Skeletal muscle tissue (tissue), 4 donors: Measurements from ENCODE around the gene KCNJ12. TPM values are rescaled to one million over a fixed set of nuclear protein-coding genes. Genes with fewer than 3 reads are reported as not detected.

Experiments used
- H3K27ac ChIP-seq: one replicate; pipeline ENCODE4 v1.7.0; 2013; ENCODE audit warnings: mild to moderate bottlenecking, low read depth, low read length, inconsistent platforms
- H3K27me3 ChIP-seq, 3 donors: one replicate each; pipeline ENCODE4 v1.7.0; 2013; ENCODE audit warnings: low read length in 3 of 3; ENCODE audit not compliant: control insufficient read depth in 3 of 3, insufficient read depth in 3 of 3
- H3K36me3 ChIP-seq, 3 donors: one replicate each; pipeline ENCODE4 v1.7.0; 2013; ENCODE audit warnings: low read length in 3 of 3; ENCODE audit not compliant: control insufficient read depth in 3 of 3, insufficient read depth in 3 of 3
- H3K4me1 ChIP-seq, 3 donors: one replicate each; pipeline ENCODE4 v1.7.0; 2013; ENCODE audit warnings: low read length in 3 of 3, mild to moderate bottlenecking in 3 of 3; ENCODE audit not compliant: control insufficient read depth in 3 of 3, insufficient read depth in 3 of 3
- H3K4me3 ChIP-seq, 3 donors: one replicate each; pipeline ENCODE4 v1.7.0; 2013; ENCODE audit warnings: low read length in 3 of 3
- H3K9ac ChIP-seq, 3 donors: one replicate each; pipeline ENCODE4 v1.7.0; 2013; ENCODE audit warnings: low read length in 3 of 3, mild to moderate bottlenecking in 3 of 3, moderate library complexity in 2 of 3, low read depth in 1 of 3
- H3K9me3 ChIP-seq, 3 donors: one replicate each; pipeline ENCODE4 v1.7.0; 2013; ENCODE audit warnings: low read length in 3 of 3; ENCODE audit not compliant: control insufficient read depth in 3 of 3
- total RNA-seq: library from RNA; depleted of rRNA; stranded (reverse); fragments of >200 nt; gene quantifications from one replicate; pipeline ENCODE4 v1.2.3, GENCODE V29; 2014
- donor health status: Osteomylitis.

KCNJ12 gene
- total RNA-seq, 1 donor from 2014 or later, result 14.6 TPM

- Histone ChIP-seq H3K36me3 (no peaks in the 10 kb centered on the region), H3K9me3 (no peaks in the 10 kb centered on the region), H3K27ac (no peak overlapping the region), H3K4me1 (peaks cover 26 to 41% (median 32%) of the 10 kb centered on the region in 3 donors), H3K4me3 (no peak overlapping the region), H3K27me3 (no peaks in the 10 kb centered on the region), H3K9ac (no peak overlapping the region)
Observed at GRCh38 chr17:21368545-21369246, 7.5 kb upstream of the KCNJ12 start.

- H3K27ac ChIP-seq, result peak overlapping the region; percentile 88
- no peaks in the 10 kb centered on the region for H3K27me3 ChIP-seq
- H3K4me3 ChIP-seq, result no peak overlapping the region
- H3K9ac ChIP-seq, result peak overlapping the region; percentile 46 to 82 (median 77)
- H3K36me3 ChIP-seq, result no peaks in the 10 kb centered on the region
- no peaks in the 10 kb centered on the region for H3K9me3 ChIP-seq
- peaks cover 26 to 41% (median 32%) of the 10 kb centered on the region in 3 donors for H3K4me1 ChIP-seq
Observed at GRCh38 chr17:21369395-21369794, 6.8 kb upstream of the KCNJ12 start.

GRCh38 chr17:21370430-21370829, 5.7 kb upstream of the KCNJ12 start:
- Histone ChIP-seq H3K27ac (peak overlapping the region; percentile 88), H3K9me3 (no peaks in the 10 kb centered on the region), H3K36me3 (no peaks in the 10 kb centered on the region), H3K9ac (peak overlapping the region; percentile 46 to 82 (median 77)), H3K4me3 (peak overlapping the region in 1 of 3 donors; percentile 19), H3K27me3 (no peaks in the 10 kb centered on the region), H3K4me1 (peaks cover 26 to 41% (median 32%) of the 10 kb centered on the region in 3 donors)

- Histone ChIP-seq H3K4me1 (peaks cover 30 to 47% (median 37%) of the 10 kb centered on the region in 3 donors), H3K9ac (peak overlapping the region in 2 of 3 donors; percentile 40 to 46), H3K27ac (peak overlapping the region; percentile 88), H3K4me3 (no peak overlapping the region), H3K27me3 (no peaks in the 10 kb centered on the region), H3K36me3 (no peaks in the 10 kb centered on the region), H3K9me3 (no peaks in the 10 kb centered on the region)
Observed at GRCh38 chr17:21371511-21372081, 4.6 kb upstream of the KCNJ12 start.

- Histone ChIP-seq H3K9me3 (no peaks in the 10 kb centered on the region), H3K9ac (no peak overlapping the region), H3K4me3 (no peak overlapping the region), H3K36me3 (no peaks in the 10 kb centered on the region), H3K4me1 (peaks cover 30 to 52% (median 41%) of the 10 kb centered on the region in 3 donors), H3K27me3 (no peaks in the 10 kb centered on the region), H3K27ac (no peak overlapping the region)
Observed at GRCh38 chr17:21372256-21372954, 3.8 kb upstream of the KCNJ12 start.

- Histone ChIP-seq H3K27me3 (no peaks in the 10 kb centered on the region), H3K4me3 (no peak overlapping the region), H3K36me3 (no peaks in the 10 kb centered on the region), H3K27ac (no peak overlapping the region), H3K9ac (no peak overlapping the region), H3K4me1 (peaks cover 35 to 58% (median 47%) of the 10 kb centered on the region in 3 donors), H3K9me3 (no peaks in the 10 kb centered on the region)
Observed at GRCh38 chr17:21373036-21373435, 3.1 kb upstream of the KCNJ12 start.

- H3K27ac ChIP-seq, result no peak overlapping the region
- no peaks in the 10 kb centered on the region for H3K9me3 ChIP-seq
- H3K27me3 ChIP-seq, result no peaks in the 10 kb centered on the region
- peaks cover 43 to 63% (median 55%) of the 10 kb centered on the region in 3 donors for H3K4me1 ChIP-seq
- H3K4me3 ChIP-seq, result no peak overlapping the region
- no peak overlapping the region for H3K9ac ChIP-seq
- H3K36me3 ChIP-seq, result no peaks in the 10 kb centered on the region
Observed at GRCh38 chr17:21373696-21374440, 2.3 kb upstream of the KCNJ12 start.

GRCh38 chr17:21374441-21375161, 1.6 kb upstream of the KCNJ12 start:
- no peak overlapping the region for H3K27ac ChIP-seq
- H3K9me3 ChIP-seq, result no peaks in the 10 kb centered on the region
- H3K4me3 ChIP-seq, result no peak overlapping the region
- no peak overlapping the region for H3K9ac ChIP-seq
- no peaks in the 10 kb centered on the region for H3K27me3 ChIP-seq
- peaks cover 42 to 63% (median 55%) of the 10 kb centered on the region in 3 donors for H3K4me1 ChIP-seq
- H3K36me3 ChIP-seq, result no peaks in the 10 kb centered on the region

- no peaks in the 10 kb centered on the region for H3K27me3 ChIP-seq
- H3K4me1 ChIP-seq, result peaks cover 42 to 63% (median 55%) of the 10 kb centered on the region in 3 donors
- no peak overlapping the region for H3K4me3 ChIP-seq
- H3K36me3 ChIP-seq, result no peaks in the 10 kb centered on the region
- H3K9me3 ChIP-seq, result no peaks in the 10 kb centered on the region
- no peak overlapping the region for H3K9ac ChIP-seq
- H3K27ac ChIP-seq, result no peak overlapping the region
Observed at GRCh38 chr17:21375162-21375560, 996 bp upstream of the KCNJ12 start.
